Right ventricle myocardium inferior (tissue), 1 donor: ENCODE measurements around the gene CTNND2. TPM values are rescaled to one million over a fixed set of nuclear protein-coding genes. Genes with fewer than 3 reads are reported as not detected.

Experiments
- ATAC-seq: fragments of 200-7000 bp; cut with Tn5 transposase; one replicate; pipeline ENCODE4 v1.9.1; 2020; ENCODE audit warnings: mild to moderate bottlenecking, moderate library complexity
- DNase-seq: peaks from one replicate; pipeline ENCODE4 v3.0.0; 2021; ENCODE audit errors: missing footprints
- intact Hi-C: fragments of 100-400 bp; cut with DNase I; formaldehyde crosslinking; loops from one replicate; pipeline ENCODE4 v1.11.0; 2022
- total RNA-seq: library from RNA; stranded (reverse); fragmentation: NEBNext Ultra II Directional; extraction: Animal tissue kit (Norgen Biotek cat#: 25700); gene quantifications from one replicate; pipeline ENCODE4 v1.2.1, GENCODE V29; 2021
- donor health status: DM: no; HTN: yes; CAD: no; lungs with severe emphysema.

The CTNND2 gene
- total RNA-seq, 1 donor from 2014 or later = 1.7 TPM

GRCh38 chr5:11797132-11797531, 107.1 kb downstream of the CTNND2 start:
- ATAC-seq = no peak
- DNase-seq = no peak

GRCh38 chr5:11793396-11793795, 110.8 kb downstream of the CTNND2 start:
- no peak for ATAC-seq
- intact Hi-C loops = no loop called here
- no peak for DNase-seq

More at GRCh38 chr5:11797132-11797531, 107.1 kb downstream of the CTNND2 start:
- intact Hi-C loops = no loop called here

- intact Hi-C loops = no loop called here
- no peak for DNase-seq
- no peak for ATAC-seq
Measured at GRCh38 chr5:11792621-11793020, 111.6 kb downstream of the CTNND2 start.

DNA sequence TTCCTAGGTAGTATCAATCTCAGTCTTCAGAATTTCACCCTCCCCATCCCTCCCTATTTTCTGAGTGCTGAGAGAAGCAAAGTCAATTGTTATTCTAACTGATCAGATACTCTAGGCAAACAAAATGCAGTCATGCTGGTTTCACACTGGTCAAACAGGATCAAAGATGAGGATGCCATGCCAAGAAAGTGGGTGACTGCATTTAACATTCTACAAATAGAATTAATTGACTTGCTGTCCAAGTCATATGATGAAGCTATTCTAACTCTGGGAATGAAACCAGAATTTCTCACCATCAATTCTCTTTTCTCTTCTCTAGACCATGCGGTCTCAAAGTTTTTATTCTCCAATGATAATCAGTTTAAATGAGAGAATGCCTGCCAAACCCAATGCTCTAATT, 112.5 kb downstream of the CTNND2 start:
- DNase-seq (no peak), ATAC-seq (no peak)
- intact Hi-C loops = no loop called here

DNA sequence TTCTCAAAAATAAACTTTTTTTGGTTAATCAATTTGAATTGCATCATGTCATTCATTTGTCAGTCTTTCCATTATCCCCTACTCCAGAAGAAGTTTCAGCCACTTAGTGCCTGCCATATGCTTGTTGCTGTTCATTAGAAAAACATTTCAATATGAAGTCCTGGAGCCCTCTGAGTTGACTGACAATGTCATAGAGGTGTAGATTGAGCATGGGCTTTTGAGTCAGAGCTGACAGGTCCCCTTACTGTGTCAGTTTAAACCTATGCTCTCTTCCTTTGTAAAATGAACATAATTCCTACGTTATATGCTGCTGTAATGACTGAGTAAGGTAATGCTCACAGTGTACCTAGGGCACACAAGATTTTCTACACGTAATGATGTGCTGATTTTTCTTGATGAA, 114.0 kb downstream of the CTNND2 start:
- DNase-seq = no peak
- ATAC-seq = no peak
- intact Hi-C loops = no loop called here

- DNase-seq (no peak), ATAC-seq (no peak)
- intact Hi-C loops = no loop called here
Measured at GRCh38 chr5:11785771-11786352, 118.4 kb downstream of the CTNND2 start.

DNA sequence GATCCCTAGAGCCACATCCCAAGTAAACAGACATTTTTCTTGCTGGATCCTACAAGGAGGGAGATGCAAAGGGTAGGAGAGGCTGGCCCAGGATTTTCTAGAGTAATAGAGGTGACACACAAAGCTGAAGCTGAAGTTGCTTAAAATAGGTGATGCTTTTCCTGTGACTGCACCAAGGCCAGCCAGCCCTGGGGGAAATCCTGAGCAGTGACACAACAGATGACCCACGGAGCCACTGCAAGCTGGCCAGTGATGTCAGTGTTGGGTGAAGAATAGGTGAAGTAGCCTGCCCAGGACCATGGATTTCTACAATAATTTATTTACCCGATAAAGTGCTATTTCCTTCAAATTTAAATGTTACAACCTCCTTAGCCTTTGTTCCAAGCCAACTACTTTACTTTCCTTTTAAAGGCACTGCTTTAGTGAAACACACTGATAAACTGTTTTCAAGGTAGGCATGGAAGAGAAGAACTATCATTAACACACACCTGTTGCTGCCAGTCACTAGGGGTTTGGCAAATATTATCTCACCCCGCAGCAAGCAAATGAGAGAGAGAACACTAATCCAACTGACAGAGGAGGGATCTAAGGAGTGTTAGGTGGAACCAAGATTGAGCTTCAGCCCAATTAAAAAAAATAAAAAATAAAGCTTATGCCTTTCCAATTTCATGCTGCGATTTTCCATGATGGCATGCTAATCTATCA, 123.5 kb downstream of the CTNND2 start:
- DNase-seq (no peak), ATAC-seq (no peak)
- intact Hi-C loops = no loop called here

- intact Hi-C loops = no loop called here
- DNase-seq (no peak), ATAC-seq (no peak)
Measured at GRCh38 chr5:11777096-11777495, 127.2 kb downstream of the CTNND2 start.

DNA sequence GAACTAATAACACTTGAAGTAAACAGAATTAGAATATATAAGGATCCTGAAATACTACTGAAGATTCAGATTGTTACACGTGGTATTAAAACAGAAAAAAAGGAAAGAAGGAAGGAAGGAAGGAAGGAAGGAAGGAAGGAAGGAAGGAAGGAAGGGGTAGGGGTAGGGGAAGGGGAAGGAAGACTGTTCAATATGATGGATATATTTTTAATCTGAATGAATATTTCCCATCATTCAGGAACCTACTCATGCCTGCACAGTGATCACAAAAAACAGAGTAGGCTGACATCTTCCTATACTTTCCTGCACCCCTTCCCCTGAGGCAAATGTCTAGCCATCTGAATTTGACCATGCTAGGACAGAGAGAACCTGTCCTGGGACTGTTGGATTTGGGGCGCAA, 133.9 kb downstream of the CTNND2 start:
- no peak for DNase-seq
- no peak for ATAC-seq
- intact Hi-C loops = no loop called here

GRCh38 chr5:11760934-11761603, 143.2 kb downstream of the CTNND2 start:
- ATAC-seq = no peak
- intact Hi-C loops = no loop called here
- DNase-seq = no peak

- intact Hi-C loops = no loop called here
- no peak for ATAC-seq
- DNase-seq = no peak
Measured at GRCh38 chr5:11758321-11758720, 145.9 kb downstream of the CTNND2 start.

GRCh38 chr5:11757661-11758060, 146.6 kb downstream of the CTNND2 start:
- intact Hi-C loops = no loop called here
- DNase-seq (no peak), ATAC-seq (no peak)

DNA sequence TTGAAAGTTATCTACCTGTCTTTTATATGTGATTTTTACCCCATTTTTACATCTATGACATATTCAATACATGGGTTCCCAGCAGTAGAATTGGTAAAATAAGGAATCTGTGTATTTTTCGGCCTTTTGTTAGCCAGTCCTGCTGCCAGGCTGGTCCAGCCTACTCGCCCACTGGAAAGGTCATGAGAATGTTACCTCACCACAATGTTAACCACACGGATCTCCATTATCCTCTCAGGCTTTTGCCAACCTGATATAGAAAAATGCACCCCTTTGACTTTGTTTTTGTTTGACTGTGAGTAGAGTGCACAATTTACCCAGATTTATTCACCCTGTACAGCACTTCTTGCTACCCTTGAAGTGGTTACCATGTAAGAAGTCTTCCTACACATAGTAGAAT, 167.2 kb downstream of the CTNND2 start:
- intact Hi-C loops = no loop called here
- no peak for DNase-seq
- no peak for ATAC-seq

- no peak for ATAC-seq
- no peak for DNase-seq
- intact Hi-C loops = no loop called here
Measured at GRCh38 chr5:11734369-11734768, 169.9 kb downstream of the CTNND2 start.

DNA sequence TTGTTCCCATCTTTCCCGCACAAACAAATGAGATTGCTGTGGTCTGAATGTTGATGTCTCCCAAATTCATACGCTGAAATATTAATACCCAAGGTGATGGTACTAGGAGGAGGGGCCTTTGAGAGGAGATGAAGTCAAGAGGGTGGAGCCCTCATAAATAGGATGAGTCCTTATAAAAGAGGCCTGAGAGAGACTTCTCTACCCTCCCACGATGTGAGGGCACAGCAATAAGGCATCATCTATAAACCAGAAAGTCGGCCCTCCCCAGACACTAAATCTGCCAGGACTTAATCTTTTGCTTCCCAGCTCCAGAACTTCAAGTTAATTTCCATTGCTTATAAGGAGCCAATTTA, 170.4 kb downstream of the CTNND2 start:
- ATAC-seq = no peak
- no peak for DNase-seq
- intact Hi-C loops = no loop called here

GRCh38 chr5:11733185-11733839, 170.9 kb downstream of the CTNND2 start:
- DNase-seq = no peak
- intact Hi-C loops = no loop called here
- ATAC-seq = no peak

- DNase-seq (no peak), ATAC-seq (no peak)
- intact Hi-C loops = no loop called here
Measured at GRCh38 chr5:11724940-11725339, 179.3 kb downstream of the CTNND2 start.

GRCh38 chr5:11719888-11720481, 184.3 kb downstream of the CTNND2 start:
- DNase-seq (no peak), ATAC-seq (peak; percentile 56)
- intact Hi-C loops = no loop called here

DNA sequence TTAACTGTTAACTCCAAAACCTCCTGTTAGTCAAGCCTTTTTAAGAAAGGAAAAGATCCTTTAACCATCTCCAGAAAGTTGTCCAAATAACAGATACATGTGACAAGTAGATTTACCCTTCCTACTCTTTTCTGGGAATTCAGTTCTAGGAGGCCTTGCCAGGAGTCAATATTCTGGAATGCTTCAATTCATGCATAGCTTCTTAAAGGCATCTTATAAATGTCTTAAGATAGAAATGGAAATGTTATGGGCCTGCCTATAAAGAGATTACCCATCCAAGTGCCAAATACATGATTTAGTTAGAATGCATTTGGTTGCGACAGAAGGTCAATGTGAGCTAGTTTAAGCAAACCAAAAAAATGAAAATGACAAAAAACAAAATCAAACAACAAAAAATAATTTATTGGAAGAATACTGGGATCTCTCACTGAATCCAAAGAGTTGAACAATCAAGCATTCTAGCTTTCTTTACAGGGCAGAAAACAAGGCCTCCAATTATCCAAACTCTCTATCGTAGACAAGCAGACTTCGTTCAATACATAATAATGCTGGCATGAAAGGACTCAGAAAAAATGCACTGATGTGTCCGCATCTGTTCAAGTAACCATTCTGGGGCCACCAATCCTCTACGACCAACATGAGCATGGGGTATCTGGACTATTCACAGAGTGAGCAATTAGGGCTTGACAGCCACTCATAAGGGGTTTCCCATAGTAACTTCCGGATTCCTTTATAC, 188.6 kb downstream of the CTNND2 start:
- intact Hi-C loops = no loop called here
- ATAC-seq (no peak), DNase-seq (no peak)
